Psoas muscle (tissue), 8 donors: ENCODE data around the gene STXBP1. TPM values are rescaled to one million over a fixed set of nuclear protein-coding genes. Genes with fewer than 3 reads are reported as not detected.

Experiments
- ATAC-seq, 4 donors: fragments of 200-7000 bp; cut with Tn5 transposase; one replicate each; pipeline ENCODE4 v1.9.1; 2020; ENCODE audit warnings: moderate library complexity in 3 of 4, mild to moderate bottlenecking in 2 of 4
- DNase-seq, 2 donors: peaks; one replicate each; pipeline ENCODE4 v3.0.0-alpha.2; 2020
- H3K27ac ChIP-seq: fragments of 200-600 bp; one replicate; pipeline ENCODE4 v1.8.0; 2022
- H3K27me3 ChIP-seq, 3 donors: fragments of 200-600 bp in 1 of 3; one replicate each; pipeline versions ENCODE4 v1.6.1 to v1.8.0; 2013 to 2022; ENCODE audit warnings: low read length in 2 of 3, mild to moderate bottlenecking in 2 of 3, moderate library complexity in 1 of 3; ENCODE audit not compliant: insufficient read depth in 3 of 3
- H3K36me3 ChIP-seq, 2 donors: fragments of 200-600 bp in 1 of 2; one replicate each; pipeline versions ENCODE4 v1.6.1 to v1.8.0; 2013 to 2022; ENCODE audit warnings: low read depth in 1 of 2, mild to moderate bottlenecking in 1 of 2, moderate library complexity in 1 of 2; ENCODE audit not compliant: insufficient read depth in 1 of 2
- H3K4me1 ChIP-seq: fragments of 200-600 bp; one replicate; pipeline ENCODE4 v1.8.0; 2022
- H3K4me3 ChIP-seq: fragments of 200-600 bp; one replicate; pipeline ENCODE4 v1.8.0; 2022; ENCODE audit warnings: mild to moderate bottlenecking
- H3K9me3 ChIP-seq: fragments of 200-600 bp; one replicate; pipeline ENCODE4 v1.8.0; 2022
- CTCF ChIP-seq: fragments of 200-600 bp; IDR thresholded peaks from one replicate; pipeline ENCODE4 v1.8.0; 2022; ENCODE audit warnings: antibody characterized with exemption
- WGBS, 3 donors: extraction: QIAGEN DNeasy Blood & Tissue Kit; methylation state at CpG; one replicate each; pipeline versions ENCODE4 v1.1.6 to v1.1.7; 2013; 5-methylcytosine and 5-hydroxymethylcytosine counted together
- intact Hi-C, 2 donors: fragments of 100-400 bp; cut with DNase I; formaldehyde crosslinking; loops; one replicate each; pipeline versions ENCODE4 v1.11.0 to v1.14.2; 2022
- long read RNA-seq, 2 donors: library from polyadenylated mRNA; unstranded; transcript quantifications; one replicate each; pipeline ENCODE4 v2.0.0, GENCODE V29; 2021
- polyA plus RNA-seq, 3 donors: library from polyadenylated mRNA; stranded (reverse); fragments of 200-250 nt; gene quantifications; one replicate each; pipeline ENCODE4 v1.2.3, GENCODE V29; 2013
- total RNA-seq, 4 donors: library from RNA; stranded (reverse); fragmentation: NEBNext Ultra II Directional in 2 of 4; extraction: Animal tissue kit (Norgen Biotek cat#: 25700) in 2 of 4; gene quantifications; one replicate each; pipeline versions ENCODE4 v1.2.1 to v1.2.4, GENCODE V29; 2021 to 2023
- donor health status: healthy with polysubstance abuse.
- donor health status: DM: no; HTN: no; CAD: no; lungs with moderate emphysema.
- donor health status: Bipolar disorder and iron deficiency.
- donor health status: healthy.
- donor health status: DM: yes; HTN: yes; CAD: no.
- donor health status: DM: no; HTN: no; CAD: no.
- donor health status: DM: no; HTN: no; CAD: no.
- donor health status: DM: yes; HTN: yes; CAD: no.

STXBP1 gene
- total RNA-seq, result 10 to 100 TPM in 2 of 4 donors, 1 to 10 TPM in 2; 6.1 to 12.3 (median 8.9) TPM
- polyA plus RNA-seq, result 1 to 10 TPM; 2.8 to 6.7 (median 3.2) TPM
- long read RNA-seq, donor 1, partial matches to known transcripts, result 0 of 2 reads
- long read RNA-seq, donor 1, other reads (novel, unspliced or antisense), result 2 of 2 reads
- long read RNA-seq, donor 2, partial matches to known transcripts, result 0 of 4 reads
- long read RNA-seq, donor 2, other reads (novel, unspliced or antisense), result 2 of 4 reads

GRCh38 chr9:127611899-127612790 lies at the start of gene STXBP1:
TSS of gene STXBP1 (plus strand) at chr9:127612277. CDS start at chr9:127612404, 127 bp downstream.
- peak within 1 kb of the TSS; percentile 87 for H3K27ac ChIP-seq
- ATAC-seq (peak; percentile 88 to 92 (median 90)), DNase-seq (peak; percentile 91 to 93)
- no peak for TF ChIP-seq CTCF
- 0 to 1% (median 1%) methylated on average over 40 to 102 of the region's 102 CpGs for WGBS, 3 donors
- intact Hi-C loops, result loop anchor here (5.0 kb wide), 2 partner anchors 105 to 120 kb away; partner anchors contain the start of genes PTRH1 (in 1 of the 2) and TTC16 (in 1 of the 2)
- no peaks in the 10 kb centered on the region for H3K36me3 ChIP-seq
- no peaks in the 10 kb centered on the region for H3K27me3 ChIP-seq
- H3K4me1 ChIP-seq, result peaks cover 32% of the 10 kb centered on the region
- peak within 1 kb of the TSS; percentile 95 for H3K4me3 ChIP-seq
- no peaks in the 10 kb centered on the region for H3K9me3 ChIP-seq

- intact Hi-C loops, result no loop called here
- Histone ChIP-seq H3K9me3 (no peaks in the 10 kb centered on the region), H3K27me3 (no peaks in the 10 kb centered on the region), H3K4me3 (no peak overlapping the region), H3K36me3 (peaks cover 0 to 7% of the 10 kb centered on the region in 2 donors), H3K4me1 (peaks cover 28% of the 10 kb centered on the region), H3K27ac (peak overlapping the region; percentile 66)
- no peak for TF ChIP-seq CTCF
- WGBS, 3 donors, result 54 to 76% (median 59%) methylated on average over 12 of the region's 12 CpGs
- ATAC-seq (peak in 1 of 4 donors; percentile 5), DNase-seq (no peak)
Measured at GRCh38 chr9:127562279-127562796, 49.7 kb upstream of the STXBP1 start.

GRCh38 chr9:127562841-127563401 lies 49.2 kb upstream of the STXBP1 start:
- WGBS, 3 donors, result 48 to 51% (median 48%) methylated on average over 15 to 16 of the region's 16 CpGs
- no peak for DNase-seq
- Histone ChIP-seq H3K36me3 (peaks cover 0 to 7% of the 10 kb centered on the region in 2 donors), H3K4me3 (no peak overlapping the region), H3K27me3 (no peaks in the 10 kb centered on the region), H3K27ac (peak overlapping the region; percentile 66), H3K4me1 (peaks cover 27% of the 10 kb centered on the region), H3K9me3 (no peaks in the 10 kb centered on the region)
- intact Hi-C loops, result no loop called here
- no peak for TF ChIP-seq CTCF
- ATAC-seq, result no peak

GRCh38 chr9:127563579-127563978 lies 48.5 kb upstream of the STXBP1 start:
- Histone ChIP-seq H3K27ac (peak overlapping the region; percentile 66), H3K9me3 (no peaks in the 10 kb centered on the region), H3K27me3 (no peaks in the 10 kb centered on the region), H3K4me3 (no peak overlapping the region), H3K36me3 (peaks cover 0 to 7% of the 10 kb centered on the region in 2 donors), H3K4me1 (peaks cover 23% of the 10 kb centered on the region)
- ATAC-seq (no peak), DNase-seq (no peak)
- TF ChIP-seq CTCF, result no peak
- intact Hi-C loops, result no loop called here
- WGBS, 3 donors, result 92 to 96% (median 93%) methylated on average over 13 of the region's 13 CpGs
